PC-9 (cell line): ENCODE measurements around the gene TIAM2. TPM values are rescaled to one million over a fixed set of nuclear protein-coding genes. Genes with fewer than 3 reads are reported as not detected.

Source experiments
- BruUV-seq: library from RNA; stranded (reverse); fragments of 400-500 nt; replicated peaks from 2 replicates; lab custom pipeline; 2021; lab: Mats Ljungman, UMichigan
- CTCF ChIA-PET: fragments of 300-600 bp; sonication (Branson Sonifier 250); formaldehyde crosslinking; loops from one replicate; lab custom pipeline; 2022; ENCODE audit warnings: antibody characterized with exemption; lab: Charles Lee
- POLR2A ChIA-PET: fragments of 300-600 bp; sonication (Branson Sonifier 250); formaldehyde crosslinking; loops from one replicate; lab custom pipeline; 2022; ENCODE audit warnings: antibody characterized with exemption; ENCODE audit not compliant: unreplicated experiment; lab: Charles Lee
- DNase-seq, 2 experiments: peaks; one replicate each; pipeline versions ENCODE4 v3.0.0 to v3.0.0-alpha.2; 2015 to 2022; ENCODE audit warnings: mixed read lengths in 1 of 2
- H2AFZ ChIP-seq: fragments of 200-600 bp; sonication (generic); 2 replicates; pipeline ENCODE4 v1.8.1; 2017; ENCODE audit warnings: antibody characterized with exemption
- H3F3A ChIP-seq: fragments of 200-600 bp; sonication (generic); 2 replicates; pipeline ENCODE4 v1.8.1; 2017; ENCODE audit warnings: antibody characterized with exemption, mild to moderate bottlenecking, low read depth; ENCODE audit not compliant: insufficient read depth
- H3K27ac ChIP-seq: fragments of 200-600 bp; sonication (generic); 2 replicates; pipeline ENCODE4 v1.6.1; 2016; ENCODE audit warnings: mixed run types
- H3K27me3 ChIP-seq: fragments of 200-600 bp; sonication (generic); 2 replicates; pipeline ENCODE4 v1.6.1; 2016; ENCODE audit warnings: low read depth, mixed run types; ENCODE audit not compliant: insufficient read depth
- H3K36me3 ChIP-seq: fragments of 200-600 bp; sonication (generic); 2 replicates; pipeline ENCODE4 v1.6.1; 2016; ENCODE audit warnings: low read depth, mixed run types
- H3K4me1 ChIP-seq: fragments of 200-600 bp; sonication (generic); replicated peaks from 2 replicates; pipeline ENCODE4 v1.6.1; 2016; ENCODE audit warnings: mixed run types; ENCODE audit not compliant: insufficient read depth
- H3K4me2 ChIP-seq: fragments of 200-600 bp; sonication (generic); 2 replicates; pipeline ENCODE4 v1.6.1; 2017; ENCODE audit warnings: mixed run types
- H3K4me3 ChIP-seq: fragments of 200-600 bp; sonication (generic); 2 replicates; pipeline ENCODE4 v1.6.1; 2016; ENCODE audit warnings: mixed run types
- H3K79me2 ChIP-seq: fragments of 200-600 bp; sonication (generic); 2 replicates; pipeline ENCODE4 v1.6.1; 2017; ENCODE audit warnings: low read depth, mixed run types
- H3K9me2 ChIP-seq: fragments of 200-600 bp; sonication (generic); 2 replicates; pipeline ENCODE4 v1.8.1; 2017; ENCODE audit warnings: mild to moderate bottlenecking; ENCODE audit not compliant: insufficient read depth
- H3K9me3 ChIP-seq: fragments of 200-600 bp; sonication (generic); 2 replicates; pipeline ENCODE4 v1.8.1; 2016; ENCODE audit warnings: low read depth; ENCODE audit not compliant: insufficient read depth
- H4K20me1 ChIP-seq: fragments of 200-600 bp; sonication (generic); 2 replicates; pipeline ENCODE4 v1.8.1; 2017; ENCODE audit not compliant: insufficient read depth
- CTCF ChIP-seq: fragments of 200-600 bp; sonication (generic); conservative IDR thresholded peaks from 2 replicates; pipeline ENCODE4 v1.6.1; 2017; ENCODE audit warnings: mixed run types, antibody characterized with exemption, mild to moderate bottlenecking, moderate library complexity
- EZH2 ChIP-seq: fragments of 200-600 bp; sonication (generic); IDR thresholded peaks from 2 replicates; pipeline ENCODE4 v1.8.0; 2017; ENCODE audit warnings: antibody characterized with exemption, low read depth
- intact Hi-C: fragments of 100-400 bp; cut with micrococcal nuclease; formaldehyde crosslinking; loops from one replicate; pipeline ENCODE4 v1.10.0; 2022; ENCODE audit not compliant: unreplicated experiment
- total RNA-seq: library from RNA; stranded (reverse); gene quantifications from 2 replicates; pipeline ENCODE4 v1.2.3, GENCODE V29; 2021

TIAM2 gene
- total RNA-seq, 1 experiment from 2014 or later = 11.4 TPM

GRCh38 chr6:155261111-155261900 is 266.2 kb downstream of the TIAM2 start:
- CTCF ChIA-PET = no interaction called here
- H3K9me2 ChIP-seq = no peaks in the 10 kb centered on the region
- no peaks in the 10 kb centered on the region for H4K20me1 ChIP-seq
- DNase-seq = no peak
- H3K9me3 ChIP-seq = no peaks in the 10 kb centered on the region
- no peak for TF ChIP-seq CTCF
- TF ChIP-seq EZH2 = no peak
- BruUV-seq = no TSS peak
- H3K4me1 ChIP-seq = no peaks in the 10 kb centered on the region
- H3K27me3 ChIP-seq = no peaks in the 10 kb centered on the region
- no peaks in the 10 kb centered on the region for H3K79me2 ChIP-seq
- H3K36me3 ChIP-seq = peaks cover 2% of the 10 kb centered on the region
- POLR2A ChIA-PET = no interaction called here
- intact Hi-C loops = no loop called here
- no peak overlapping the region for H3K4me2 ChIP-seq
- no peak overlapping the region for H3K27ac ChIP-seq
- no peak overlapping the region for H2AFZ ChIP-seq
- H3F3A ChIP-seq = no peaks in the 10 kb centered on the region
- H3K4me3 ChIP-seq = no peak overlapping the region

- POLR2A ChIA-PET = no interaction called here
- H3K4me2 ChIP-seq = no peak overlapping the region
- CTCF ChIA-PET = no interaction called here
These were observed 267.5 kb downstream of the TIAM2 start for GRCh38 chr6:155262655-155263054.

GRCh38 chr6:155263373-155264063 is 268.4 kb downstream of the TIAM2 start, which contains the start of gene CLDN20:
TSS of gene CLDN20 (plus strand) at chr6:155264013. CDS start at chr6:155275720, 11,707 bp downstream.
- no peaks in the 10 kb centered on the region for H4K20me1 ChIP-seq
- H3K4me2 ChIP-seq = no peak within 1 kb of the TSS
- TF ChIP-seq EZH2 (no peak), CTCF (no peak)
- H3K27me3 ChIP-seq = no peaks in the 10 kb centered on the region
- H2AFZ ChIP-seq = no peak within 1 kb of the TSS
- no peaks in the 10 kb centered on the region; the same call in 1 of the 2 replicates for H3K36me3 ChIP-seq
- no peaks in the 10 kb centered on the region for H3K79me2 ChIP-seq
- no peaks in the 10 kb centered on the region for H3K9me3 ChIP-seq
- H3K4me3 ChIP-seq = no peak within 1 kb of the TSS
- ChIA-PET CTCF (no interaction called here), POLR2A (no interaction called here)
- no TSS peak for BruUV-seq
- H3F3A ChIP-seq = no peaks in the 10 kb centered on the region
- H3K4me1 ChIP-seq = no peaks in the 10 kb centered on the region
- no peak within 1 kb of the TSS for H3K27ac ChIP-seq
- no peaks in the 10 kb centered on the region for H3K9me2 ChIP-seq
- intact Hi-C loops = no loop called here
- DNase-seq = no peak

More at GRCh38 chr6:155262655-155263054, 267.5 kb downstream of the TIAM2 start:
- H3K9me3 ChIP-seq = no peaks in the 10 kb centered on the region
- no peaks in the 10 kb centered on the region for H3K4me1 ChIP-seq
- no peaks in the 10 kb centered on the region for H4K20me1 ChIP-seq
- no peaks in the 10 kb centered on the region for H3K27me3 ChIP-seq
- no peak overlapping the region for H3K4me3 ChIP-seq
- no peak overlapping the region for H3K27ac ChIP-seq
- no peak for DNase-seq
- H2AFZ ChIP-seq = no peak overlapping the region
- H3K79me2 ChIP-seq = no peaks in the 10 kb centered on the region
- H3F3A ChIP-seq = no peaks in the 10 kb centered on the region
- TF ChIP-seq EZH2 (no peak), CTCF (no peak)
- no peaks in the 10 kb centered on the region; the same call in 1 of the 2 replicates for H3K36me3 ChIP-seq
- no peaks in the 10 kb centered on the region for H3K9me2 ChIP-seq
- BruUV-seq = no TSS peak
- intact Hi-C loops = no loop called here
